Right ventricle myocardium inferior (tissue), 1 donor: ENCODE results near the gene ZNF560. TPM values are rescaled to one million over a fixed set of nuclear protein-coding genes. Genes with fewer than 3 reads are reported as not detected.
"Not testable (repeated sequence)": the region's sequence is repeated elsewhere in the genome, so short reads cannot be mapped to it uniquely, and the experiment has no call there.

Experiments
- ATAC-seq: fragments of 200-7000 bp; cut with Tn5 transposase; one replicate; pipeline ENCODE4 v1.9.1; 2020; ENCODE audit warnings: mild to moderate bottlenecking, moderate library complexity
- DNase-seq: peaks from one replicate; pipeline ENCODE4 v3.0.0; 2021; ENCODE audit errors: missing footprints
- intact Hi-C: fragments of 100-400 bp; cut with DNase I; formaldehyde crosslinking; loops from one replicate; pipeline ENCODE4 v1.11.0; 2022
- long read RNA-seq: library from polyadenylated mRNA; unstranded; transcript quantifications from one replicate; pipeline ENCODE4 v2.0.0, GENCODE V29; 2021
- total RNA-seq: library from RNA; stranded (reverse); fragmentation: NEBNext Ultra II Directional; extraction: Animal tissue kit (Norgen Biotek cat#: 25700); gene quantifications from one replicate; pipeline ENCODE4 v1.2.1, GENCODE V29; 2021
- donor health status: DM: no; HTN: yes; CAD: no; lungs with severe emphysema.

The ZNF560 gene
- total RNA-seq, result not detected
- long read RNA-seq, result 0 reads

DNA sequence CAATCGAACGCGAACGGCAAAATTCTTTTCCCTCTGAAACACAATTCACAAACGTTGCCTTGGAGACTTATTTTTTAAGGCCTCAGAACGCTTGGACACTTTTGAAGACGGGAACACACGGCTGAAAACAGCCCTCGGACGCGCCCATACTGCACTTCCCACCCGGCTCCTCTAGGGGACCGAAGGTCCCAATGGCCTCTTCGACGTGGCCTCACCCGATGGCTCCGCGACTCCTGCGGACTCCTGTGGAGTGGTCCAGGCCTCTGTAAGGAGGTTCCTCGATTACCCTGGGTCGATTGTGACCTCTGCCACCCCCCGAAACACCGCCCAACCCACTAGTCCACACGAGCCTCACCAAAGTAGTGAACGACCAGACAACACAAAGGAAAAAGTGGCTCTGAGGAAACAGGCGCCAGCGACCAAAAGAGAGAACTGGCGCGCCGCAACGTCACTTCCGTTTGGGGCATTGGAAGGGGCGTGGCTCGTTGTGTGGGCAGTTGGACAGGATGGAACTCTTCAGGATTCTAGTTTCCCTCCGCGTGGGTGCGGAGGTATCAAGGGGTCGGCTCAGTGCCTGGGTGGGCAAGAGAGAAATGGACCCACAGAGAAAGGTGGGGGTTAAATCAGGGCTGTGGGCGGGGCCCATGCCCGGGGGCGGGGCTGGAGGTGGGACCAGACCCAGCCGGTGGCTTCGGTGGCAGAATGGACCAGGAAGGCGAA is at the start of gene ZNF560:
ZNF560 (minus strand) TSS at position 434 of the 720 bp plus-strand sequence. CDS start 23,303 bp downstream, outside the sequence.
- intact Hi-C loops, result no loop called here
- ATAC-seq, result no peak
- DNase-seq, result no peak

DNA sequence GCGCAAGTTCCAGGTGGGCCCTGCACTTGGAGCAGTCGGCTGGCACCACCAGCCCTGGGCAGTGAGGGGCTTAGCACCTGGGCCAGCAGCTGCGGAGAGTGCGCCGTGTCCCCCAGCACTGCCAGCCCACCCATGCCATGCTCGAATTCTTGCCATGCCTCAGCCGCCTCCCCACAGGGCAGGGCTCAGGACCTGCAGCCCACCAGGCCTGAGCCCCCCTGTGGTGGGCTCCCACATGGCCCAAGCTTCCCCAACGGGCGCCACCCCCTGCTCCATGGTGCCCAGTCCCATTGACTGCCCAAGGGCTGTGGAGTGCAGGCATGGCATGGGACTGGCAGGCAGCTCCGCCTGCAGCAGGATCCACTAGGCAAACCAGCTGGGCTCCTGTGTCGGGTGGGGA is 49.5 kb upstream of the ZNF560 start:
- intact Hi-C loops, result no loop called here
- DNase-seq (no peak), ATAC-seq (no peak)

DNA sequence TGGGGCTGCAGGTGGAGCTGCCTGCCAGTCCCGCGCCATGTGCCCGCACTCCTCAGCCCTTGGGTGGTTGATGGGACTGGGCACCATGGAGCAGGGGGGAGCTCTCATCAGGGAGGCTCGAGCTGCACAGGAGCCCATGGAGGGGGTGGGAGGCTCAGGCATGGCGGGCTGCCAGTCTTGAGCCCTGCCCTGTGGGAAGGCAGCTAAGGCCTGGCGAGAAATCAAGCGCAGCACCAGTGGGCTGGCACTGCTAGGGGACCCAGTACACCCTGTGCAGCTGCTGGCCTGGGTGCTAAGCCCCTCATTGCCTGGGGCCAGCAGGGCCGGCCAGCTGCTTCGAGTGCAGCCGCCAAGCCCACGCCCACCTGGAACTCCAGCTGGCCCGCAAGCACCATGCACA is 42.9 kb upstream of the ZNF560 start:
- DNase-seq, ATAC-seq, intact Hi-C loops: not testable (repeated sequence)

DNA sequence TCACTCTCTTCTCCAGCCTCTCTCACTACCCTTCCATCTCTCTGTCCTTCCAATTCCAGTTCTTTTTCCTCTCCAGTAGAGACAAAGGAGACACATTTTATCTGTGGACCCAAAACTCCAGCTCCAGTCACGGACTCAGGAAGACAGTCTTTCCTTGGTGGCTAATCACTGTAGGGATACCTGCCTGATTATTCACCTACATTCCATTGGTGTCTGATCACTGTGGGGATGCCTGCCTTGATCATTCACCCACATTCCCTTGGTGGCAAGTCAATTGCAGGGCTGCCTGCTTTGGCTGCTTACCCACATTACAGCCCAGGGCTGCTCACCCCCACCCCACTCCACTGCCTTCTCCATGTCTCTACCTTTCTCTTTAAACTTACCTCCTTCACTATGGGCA is 41.5 kb upstream of the ZNF560 start:
- intact Hi-C loops, result loop anchor here (5.0 to 10.0 kb wide), 4 partner anchors 42 to 215 kb away; partner anchors contain the start of genes ZNF121, ZNF266, ZNF559 and ZNF561
- not testable (repeated sequence) for DNase-seq

DNA sequence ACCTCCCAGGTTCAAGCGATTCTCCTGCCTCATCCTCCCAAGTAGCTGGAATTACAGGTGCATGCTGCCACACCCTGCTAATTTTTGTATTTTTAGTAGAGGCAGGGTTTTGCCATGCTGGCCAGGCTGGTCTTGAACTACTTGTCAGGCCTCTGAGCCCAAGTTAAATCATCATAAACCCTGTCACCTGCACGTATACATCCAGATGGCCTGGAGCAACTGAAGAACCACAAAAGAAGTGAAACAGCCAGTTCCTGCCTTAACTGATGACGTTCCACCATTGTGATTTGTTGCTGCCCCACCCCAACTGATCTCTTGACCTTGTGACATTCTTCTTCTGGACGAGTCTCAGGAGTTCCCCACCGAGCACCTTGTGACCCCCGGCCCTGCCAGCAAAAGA is 40.8 kb upstream of the ZNF560 start:
- ATAC-seq, DNase-seq: not testable (repeated sequence)
- intact Hi-C loops, result loop anchor here (5.0 to 10.0 kb wide), 4 partner anchors 43 to 214 kb away; partner anchors contain the start of genes ZNF121, ZNF266, ZNF559 and ZNF561

More for the DNA sequence above, 41.5 kb upstream of the ZNF560 start:
- ATAC-seq, result not testable (repeated sequence)

DNA sequence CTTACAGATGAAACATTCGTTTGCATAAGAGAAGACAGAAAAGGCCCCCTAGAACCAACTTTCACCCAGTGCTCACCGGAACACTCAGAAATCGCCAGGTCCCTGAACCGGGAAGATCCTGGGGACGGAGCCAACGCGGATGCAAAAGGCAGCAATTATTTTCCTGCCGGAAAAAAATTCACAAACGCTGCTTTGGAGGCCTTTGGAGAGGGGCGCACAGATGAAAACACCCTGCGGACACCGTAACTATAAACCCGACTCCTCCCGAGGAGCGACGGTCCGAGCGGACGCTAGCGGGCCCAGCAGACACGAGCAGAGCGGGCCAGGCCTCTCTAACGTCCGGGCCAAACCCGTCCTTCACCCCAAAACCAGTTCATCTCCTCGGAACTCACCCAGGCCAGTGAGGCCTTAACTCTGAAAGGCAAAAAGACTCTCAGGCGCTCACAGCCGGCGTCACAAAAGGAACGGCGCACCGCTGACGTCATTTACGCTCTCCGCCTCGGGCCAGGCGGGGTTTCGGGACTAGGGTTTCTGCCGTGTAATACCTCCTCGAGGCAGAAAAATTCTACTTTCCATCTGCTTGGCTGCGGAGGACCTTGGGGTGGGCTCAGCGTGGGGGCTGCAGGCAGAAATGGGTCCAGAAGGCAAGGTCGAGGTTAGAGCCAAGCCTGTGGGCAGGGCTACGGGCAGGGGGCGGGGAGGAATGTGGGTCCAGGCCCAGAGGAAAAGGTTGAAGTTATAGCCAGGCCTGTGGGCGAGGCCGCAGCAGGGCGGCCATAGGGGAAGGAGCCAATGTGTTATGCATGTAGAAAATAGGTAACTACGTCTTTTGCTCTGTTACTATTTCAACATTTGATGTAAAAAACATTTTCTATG is 40.0 kb upstream of the ZNF560 start, which contains the start of gene ZNF426:
ZNF426 (minus strand) TSS at position 463 of the 876 bp plus-strand sequence. CDS start 2,413 bp downstream, outside the sequence.
- intact Hi-C loops, result loop anchor here (5.0 to 10.0 kb wide), 4 partner anchors 44 to 214 kb away; partner anchors contain the start of genes ZNF121, ZNF266, ZNF559 and ZNF561
- ATAC-seq (peak; percentile 94), DNase-seq (peak; percentile 93)

DNA sequence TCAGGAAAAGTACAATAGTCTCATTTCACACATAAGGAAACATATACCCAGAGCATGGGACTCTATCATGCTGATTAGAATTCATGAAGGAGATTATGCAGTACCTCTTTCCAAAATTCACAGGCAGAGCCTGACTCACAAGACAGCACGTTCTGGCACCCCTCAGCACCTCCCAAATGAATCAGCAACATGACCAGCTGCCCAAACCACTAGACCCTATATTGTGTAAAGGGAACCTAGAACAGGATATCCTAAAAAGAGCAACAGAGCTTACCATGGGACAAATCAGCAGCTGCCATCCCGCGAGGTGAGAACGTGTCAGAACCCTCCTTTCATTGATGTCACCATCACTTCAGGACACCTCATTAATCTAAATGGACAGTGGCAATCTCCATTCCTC is 37.5 kb upstream of the ZNF560 start:
- DNase-seq, result no peak
- ATAC-seq, result no peak
- intact Hi-C loops, result loop anchor here (5.0 to 10.0 kb wide), 4 partner anchors 46 to 211 kb away; partner anchors contain the start of genes ZNF121, ZNF266, ZNF559 and ZNF561

DNA sequence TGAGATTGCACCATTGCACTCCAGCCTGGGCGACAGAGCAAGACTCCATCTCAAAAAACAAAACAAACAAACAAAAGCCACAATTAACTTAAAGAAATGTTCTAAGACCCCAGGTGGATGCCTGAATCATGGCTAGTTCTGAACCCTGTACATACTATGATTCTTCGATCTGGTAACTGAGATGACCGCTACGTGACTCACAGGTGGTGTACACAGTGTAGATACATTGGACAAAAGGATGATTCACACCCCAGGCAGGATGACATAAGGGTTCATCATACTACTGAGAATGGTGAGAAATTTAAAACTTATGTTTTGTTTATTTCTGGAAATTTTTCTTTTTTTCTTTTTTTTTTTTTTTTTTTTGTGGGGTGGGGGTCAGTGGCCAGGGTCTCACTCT is 33.5 kb upstream of the ZNF560 start:
- DNase-seq (no peak), ATAC-seq (no peak)
- intact Hi-C loops, result loop anchor here (10.0 kb wide), 1 partner anchor 207 kb away; the partner anchor contains the start of gene ZNF559

DNA sequence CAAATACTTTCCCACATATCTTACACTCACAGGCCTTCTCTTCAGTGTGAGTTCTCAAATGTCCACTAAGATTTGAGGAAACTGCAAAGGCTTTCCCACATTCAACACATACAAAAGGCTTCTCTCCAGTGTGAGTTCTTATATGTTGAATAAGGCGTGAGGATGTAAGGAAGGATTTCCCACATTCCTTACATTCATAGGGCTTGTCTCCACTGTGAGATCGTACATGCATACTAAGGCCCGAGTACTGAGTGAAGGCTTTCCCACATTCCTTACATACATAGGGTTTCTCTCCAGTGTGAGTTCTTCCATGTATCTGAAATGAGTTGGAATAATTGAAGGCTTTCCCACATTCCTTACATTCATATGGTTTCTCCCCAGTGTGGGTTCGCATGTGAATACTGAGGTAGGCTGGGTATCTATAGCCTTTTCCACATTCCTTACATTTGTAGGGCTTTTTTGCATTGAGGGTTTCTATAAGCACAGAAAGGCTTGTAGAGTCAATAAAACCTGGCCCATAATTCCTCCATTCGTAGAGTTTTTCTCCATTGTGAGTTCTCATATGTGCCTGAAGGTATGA is 30.4 kb upstream of the ZNF560 start:
- intact Hi-C loops, result no loop called here

DNA sequence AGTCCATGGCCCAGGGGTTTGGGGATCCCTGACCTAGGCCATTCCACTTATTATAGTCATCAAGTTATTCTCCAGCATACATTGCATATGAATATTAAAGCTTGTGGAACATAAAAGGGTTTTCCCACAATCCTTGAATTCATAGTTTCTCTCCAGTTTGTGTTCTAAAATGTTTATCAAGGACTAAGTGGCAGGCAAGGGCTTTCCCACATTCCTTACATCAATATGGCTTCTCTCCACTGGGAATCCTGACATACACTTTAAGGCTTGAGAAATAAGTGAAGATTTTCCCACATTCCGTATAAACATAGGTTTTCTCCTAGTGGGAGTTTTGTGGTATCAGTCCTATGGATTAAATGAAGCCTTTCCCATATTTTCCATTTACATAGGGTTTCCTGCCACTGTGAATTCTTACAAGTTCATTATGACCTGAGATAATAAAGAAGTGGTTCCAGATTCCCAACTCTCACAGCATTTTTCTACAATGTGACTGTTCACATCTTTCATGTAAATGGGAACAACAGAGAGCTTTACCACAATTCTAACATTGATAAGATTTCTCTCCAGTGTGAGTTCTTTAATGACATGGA is 25.6 kb upstream of the ZNF560 start:
- ATAC-seq, result no peak
- intact Hi-C loops, result no loop called here

More for the DNA sequence above, 30.4 kb upstream of the ZNF560 start:
- DNase-seq (no peak), ATAC-seq (no peak)

DNA sequence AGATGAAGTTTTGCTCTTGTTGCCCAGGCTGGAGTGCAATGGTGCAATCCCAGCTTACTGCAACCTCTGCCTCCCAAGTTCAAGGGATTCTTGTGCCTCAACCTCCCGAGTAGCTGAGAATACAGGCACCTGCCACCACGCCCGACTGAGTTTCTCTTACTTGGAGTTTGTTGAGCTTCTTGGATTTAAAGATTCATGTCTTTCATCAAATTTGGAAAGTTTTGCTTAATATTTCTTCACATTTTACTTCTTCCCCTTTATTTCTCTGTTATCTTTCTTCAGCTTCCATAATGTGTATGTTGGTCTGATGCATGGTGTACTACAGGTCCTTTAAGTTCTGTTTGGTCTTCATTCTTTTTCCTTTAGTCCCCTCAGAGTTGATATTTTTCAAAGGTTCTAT is 8.9 kb upstream of the ZNF560 start:
- ATAC-seq (no peak), DNase-seq (no peak)
- intact Hi-C loops, result no loop called here

More for the DNA sequence above, 25.6 kb upstream of the ZNF560 start:
- no peak for DNase-seq

DNA sequence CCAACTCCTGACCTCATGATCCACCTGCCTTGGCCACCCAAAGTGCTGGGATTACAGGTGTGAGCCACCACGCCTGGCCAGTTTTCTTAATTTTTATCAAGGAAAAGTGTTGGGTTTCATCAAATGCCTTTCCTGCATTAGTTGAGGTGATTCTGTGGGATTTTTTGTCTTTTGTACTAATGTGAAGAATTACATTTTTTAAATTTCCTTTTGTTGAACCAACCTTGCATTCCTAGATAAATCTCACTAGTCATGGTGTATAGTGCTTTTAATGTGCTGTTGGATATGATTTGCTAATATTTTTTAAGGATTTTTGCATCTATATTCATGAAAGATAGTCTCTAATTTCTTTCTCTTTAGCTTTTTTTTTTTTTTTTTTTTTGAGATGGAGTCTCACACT is 2.4 kb upstream of the ZNF560 start:
- ATAC-seq (no peak), DNase-seq (no peak)
- intact Hi-C loops, result no loop called here

DNA sequence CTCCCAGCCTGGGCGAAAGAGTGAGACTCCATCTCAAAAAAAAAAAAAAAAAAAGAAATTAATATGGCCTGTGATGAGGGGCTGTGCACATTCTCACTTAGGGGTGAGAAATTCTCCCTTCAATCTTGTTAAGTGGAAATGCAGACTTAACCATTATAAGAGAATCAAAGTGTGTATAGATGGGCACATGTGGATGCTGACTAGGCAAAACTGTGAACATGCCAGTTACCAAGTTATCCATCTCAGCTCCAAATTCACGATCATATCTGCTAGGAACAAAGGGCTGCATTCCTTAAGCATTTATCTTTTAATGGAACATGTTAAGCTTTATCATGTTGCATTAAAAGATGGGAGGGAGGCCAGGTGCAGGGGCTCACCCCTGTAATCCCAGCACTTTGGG is 4.3 kb downstream of the ZNF560 start:
- DNase-seq, result no peak
- intact Hi-C loops, result no loop called here
- ATAC-seq, result no peak

DNA sequence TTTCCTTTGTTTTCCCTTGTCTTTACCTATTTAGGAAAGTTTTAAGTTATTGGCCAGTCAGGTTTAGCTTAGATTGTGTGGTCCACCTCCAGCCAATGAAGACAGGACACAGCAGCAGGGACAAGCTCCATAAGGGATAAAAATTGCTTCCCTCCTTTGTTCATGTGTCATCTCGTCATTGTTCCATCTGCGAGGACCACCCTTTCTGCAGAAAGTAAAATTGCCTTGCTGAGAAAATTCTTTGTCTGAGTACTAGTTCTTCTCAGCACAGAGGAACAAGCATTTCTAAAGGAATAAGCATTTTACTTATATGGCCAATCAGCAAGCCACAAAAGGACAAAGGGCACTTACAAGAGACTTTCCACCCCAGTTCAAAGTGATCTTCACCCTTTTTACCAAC is 11.4 kb downstream of the ZNF560 start:
- intact Hi-C loops, result no loop called here
- ATAC-seq, result no peak
- DNase-seq, result no peak

DNA sequence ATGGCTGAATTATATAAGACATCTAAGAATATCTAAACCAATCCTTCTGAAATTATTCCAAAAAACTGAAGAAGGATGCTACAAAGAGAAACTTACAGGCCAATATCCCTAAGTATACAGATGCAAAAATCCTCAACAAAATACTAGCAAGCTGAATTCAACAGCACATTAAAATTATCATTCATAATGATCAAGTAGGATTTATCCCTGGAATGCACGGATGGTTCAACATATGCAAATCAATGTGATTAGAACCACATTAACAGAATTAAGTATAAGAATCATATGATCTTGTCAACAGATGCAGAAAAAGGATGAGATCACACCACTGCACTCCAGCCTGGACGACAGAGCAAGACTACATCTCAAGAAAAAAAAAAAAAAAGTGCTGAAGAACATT is 13.3 kb downstream of the ZNF560 start:
- DNase-seq (no peak), ATAC-seq (no peak)
- intact Hi-C loops, result no loop called here

DNA sequence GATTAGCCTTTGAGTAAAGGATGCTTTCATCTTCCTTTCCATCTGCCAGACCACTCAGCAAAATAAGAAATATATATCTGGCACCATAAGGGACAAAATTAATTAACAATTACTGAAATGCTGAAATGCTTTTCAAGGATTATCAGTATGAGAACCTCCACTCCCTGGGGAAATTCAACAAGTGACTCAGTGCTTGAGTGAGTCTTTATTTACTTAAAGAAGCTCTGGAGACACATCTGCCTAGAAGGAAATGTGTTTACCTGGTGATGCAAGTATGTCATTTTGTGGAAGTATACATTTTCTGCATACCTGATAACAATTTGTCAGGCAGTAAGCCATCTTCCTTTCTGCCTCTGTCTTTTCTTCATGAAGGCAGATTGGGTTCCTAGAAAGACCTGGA is 23.4 kb downstream of the ZNF560 start:
- ATAC-seq, result no peak
- DNase-seq, result no peak
- intact Hi-C loops, result no loop called here

DNA sequence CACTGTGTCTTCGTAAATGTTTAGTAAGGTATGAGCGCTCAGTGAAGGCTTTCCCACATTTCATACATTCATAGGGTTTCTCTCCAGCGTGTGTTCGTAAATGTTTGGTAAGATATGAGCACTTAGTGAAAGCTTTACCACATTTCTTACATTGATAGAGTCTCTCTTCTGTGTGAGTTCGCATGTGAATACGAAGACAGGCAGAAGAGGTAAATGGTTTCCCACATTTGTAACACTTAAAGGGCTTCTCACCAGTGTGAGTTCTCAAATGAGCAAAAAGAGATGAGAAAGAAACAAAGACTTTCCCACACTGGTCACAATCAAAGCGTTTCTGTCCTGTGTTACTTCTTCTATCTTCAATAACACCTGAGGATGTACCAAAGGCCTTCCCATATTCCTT is 31.3 kb downstream of the ZNF560 start:
- intact Hi-C loops, result no loop called here
- ATAC-seq, result no peak
- DNase-seq, result no peak

DNA sequence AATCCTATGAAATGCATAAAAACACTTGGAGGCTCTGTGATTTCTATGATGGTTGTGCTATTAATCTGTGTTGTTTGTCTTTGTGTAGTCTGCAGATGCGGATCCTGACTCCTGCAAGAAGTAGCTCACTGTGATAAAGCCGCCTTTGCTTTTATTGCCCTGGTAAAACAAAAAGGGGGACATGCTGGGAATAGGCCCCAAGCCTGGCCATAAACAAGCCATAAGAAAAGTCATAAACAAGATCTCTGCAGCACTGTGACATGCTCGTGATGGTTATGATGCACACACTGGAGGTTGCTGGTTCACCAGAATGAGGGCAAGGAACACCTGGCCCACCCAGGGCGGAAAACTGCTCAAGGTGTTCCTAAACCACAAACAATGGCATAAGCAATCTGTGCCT is 36.5 kb downstream of the ZNF560 start:
- intact Hi-C loops, result no loop called here
- DNase-seq, result no peak
- no peak for ATAC-seq
